Stimulated activated CD8-positive, alpha-beta memory T cell treated with anti-CD3 and anti-CD28 coated beads, Interleukin-12 subunit alpha, Interleukin-12 subunit beta, amount 100 ng/mL, for 24 hours (primary cell): ENCODE data around the gene SMIM17.
"Not testable (repeated sequence)": the region's sequence is repeated elsewhere in the genome, so short reads cannot be mapped to it uniquely, and the experiment has no call there.

ENCODE experiments used
- DNase-seq: peaks from one replicate; pipeline ENCODE4 v3.0.0-alpha.2; 2020; ENCODE audit errors: extremely low read depth

The SMIM17 gene

DNA sequence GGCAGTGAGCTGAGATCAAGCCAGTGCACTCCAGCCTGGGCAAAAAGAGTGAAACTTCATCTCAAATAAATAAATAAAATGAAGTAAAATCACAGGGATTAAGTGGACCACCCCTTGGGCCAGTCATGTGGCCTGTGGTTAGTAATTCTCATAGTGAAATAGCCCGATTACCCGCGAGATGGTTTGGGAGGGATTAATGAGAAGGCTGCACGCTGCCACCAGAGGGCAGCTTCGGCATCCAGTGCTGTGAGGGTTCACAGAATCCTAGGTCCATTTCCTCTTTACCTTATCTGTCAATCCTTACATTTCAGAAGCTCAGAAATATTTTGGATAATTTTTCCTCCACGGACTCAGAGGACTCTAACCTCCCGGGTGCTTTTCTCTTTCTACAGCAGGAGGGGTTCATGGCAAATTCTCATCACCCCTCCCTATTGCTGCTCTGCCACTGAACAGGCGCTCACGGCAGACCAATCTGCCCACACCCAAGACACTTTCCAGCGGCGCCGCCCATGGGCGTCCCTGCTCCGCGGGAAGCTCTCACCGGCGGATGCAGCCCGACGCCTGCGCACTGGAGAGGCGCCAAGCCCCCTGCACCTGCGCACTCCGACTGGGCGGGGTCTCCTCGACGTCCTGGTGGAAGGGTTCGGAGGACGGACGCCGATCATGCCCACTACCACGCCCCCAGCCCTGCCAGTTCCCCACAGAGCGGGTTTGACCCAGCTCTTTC is 17.6 kb downstream of the SMIM17 start:
- no peak for DNase-seq

DNA sequence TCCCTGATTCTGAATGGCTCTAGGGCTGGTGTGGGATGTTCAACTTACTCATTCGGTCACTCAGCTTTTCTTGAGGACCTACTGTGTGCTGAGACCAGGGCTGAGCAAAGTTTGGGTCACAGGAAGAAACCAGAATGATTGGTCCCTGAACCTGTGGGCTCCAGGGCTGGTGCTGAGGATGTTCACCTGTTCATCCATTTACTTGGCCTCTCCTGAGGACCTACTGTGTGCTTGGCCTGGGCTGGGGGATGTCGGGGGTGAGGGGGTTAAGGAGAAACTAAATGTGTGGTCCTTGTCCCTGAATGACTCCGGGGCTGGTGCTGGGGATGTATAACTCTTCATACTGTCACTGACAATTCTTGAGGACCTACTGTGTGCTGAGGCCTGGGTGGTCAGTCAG is 18.3 kb downstream of the SMIM17 start:
- no peak for DNase-seq

DNA sequence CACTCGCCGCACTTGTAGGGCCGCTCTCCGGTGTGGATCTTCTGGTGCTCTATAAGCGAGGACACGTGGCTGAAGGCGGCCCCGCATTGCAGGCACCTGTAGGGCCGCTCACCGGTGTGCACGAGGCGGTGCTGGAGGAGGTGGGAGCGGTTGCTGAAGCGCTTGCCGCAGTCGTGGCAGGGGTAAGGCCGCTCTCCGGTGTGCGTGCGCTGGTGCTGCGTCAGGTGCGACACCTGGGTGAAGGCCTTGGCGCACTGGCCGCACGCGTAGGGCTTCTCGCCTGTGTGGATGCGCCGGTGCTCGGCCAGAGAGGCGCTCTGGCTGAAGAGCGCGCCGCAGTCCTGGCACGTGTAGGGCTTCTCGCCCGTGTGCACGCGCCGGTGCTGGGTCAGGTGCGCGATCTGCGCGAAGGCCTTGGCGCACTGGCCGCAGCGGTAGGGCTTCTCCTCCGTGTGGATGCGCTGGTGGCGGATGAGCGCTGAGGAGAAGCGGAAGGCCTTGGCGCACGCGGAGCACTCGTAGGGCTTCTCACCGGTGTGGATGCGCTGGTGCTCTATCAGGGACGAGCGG is 21.1 kb downstream of the SMIM17 start:
- no peak for DNase-seq

DNA sequence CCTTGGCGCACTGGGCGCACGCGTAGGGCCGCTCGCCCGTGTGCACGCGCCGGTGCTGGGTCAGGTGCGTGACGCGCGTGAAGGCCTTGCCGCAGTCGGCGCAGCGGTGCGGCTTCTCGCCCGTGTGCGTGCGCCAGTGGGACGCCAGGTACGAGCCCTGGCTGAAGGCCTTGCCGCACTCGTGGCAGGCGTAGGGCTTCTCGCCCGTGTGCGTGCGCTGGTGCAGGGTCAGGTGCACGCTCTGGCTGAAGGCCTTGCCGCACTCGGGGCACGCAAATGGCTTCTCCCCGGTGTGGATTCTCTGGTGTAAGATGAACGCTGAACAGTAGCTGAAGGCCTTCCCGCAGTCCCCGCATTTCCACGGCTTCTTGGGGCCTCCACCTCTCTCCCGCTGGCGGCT is 21.6 kb downstream of the SMIM17 start:
- DNase-seq = no peak

DNA sequence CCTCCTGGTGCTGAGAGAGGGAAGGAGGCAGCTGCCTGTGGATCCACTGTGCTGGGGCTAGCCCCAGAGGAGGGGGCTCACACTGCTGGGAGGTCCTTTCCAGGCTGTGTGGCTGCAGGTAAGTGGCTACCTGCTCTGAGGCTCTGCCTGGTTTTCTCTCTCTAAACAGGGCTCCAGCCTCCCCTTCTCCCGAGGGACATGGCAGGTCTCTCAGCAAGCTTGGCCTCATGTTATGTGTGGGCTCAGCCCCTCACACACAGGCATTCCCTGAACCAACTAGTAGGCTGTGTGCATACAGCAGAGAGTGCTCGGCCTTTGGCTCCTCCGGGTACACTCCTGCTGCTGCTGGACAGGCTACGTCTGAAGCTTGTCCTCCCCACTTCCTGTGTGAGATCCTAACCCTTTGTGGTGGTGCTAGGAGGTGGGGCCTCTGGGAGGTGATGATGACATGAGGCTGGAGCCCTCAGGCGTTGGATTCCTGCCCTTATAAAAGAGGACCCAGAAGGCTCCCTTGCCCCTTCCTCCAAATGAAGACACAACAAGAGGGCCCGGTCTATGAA is 24.4 kb downstream of the SMIM17 start:
- no peak for DNase-seq

DNA sequence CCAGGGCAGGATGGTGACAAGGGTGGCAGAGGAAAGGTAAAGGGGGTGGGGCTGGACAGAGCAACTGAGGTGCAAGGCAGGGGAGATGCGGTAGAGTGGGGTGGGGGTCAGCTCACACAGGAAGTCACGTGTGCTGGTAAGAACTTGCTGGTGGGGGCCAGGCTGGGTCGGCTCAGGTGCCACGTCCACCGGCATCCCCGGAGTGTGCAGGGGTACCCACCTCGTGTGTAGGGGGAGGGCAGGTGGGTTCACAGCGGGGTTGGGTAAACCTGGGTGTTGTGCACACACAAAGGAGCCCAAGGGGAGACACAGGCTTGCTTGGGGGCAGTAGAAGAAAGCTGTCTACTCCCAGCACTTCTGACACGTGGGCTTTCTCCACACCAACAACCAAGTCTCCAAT is 25.7 kb downstream of the SMIM17 start:
- no peak for DNase-seq

DNA sequence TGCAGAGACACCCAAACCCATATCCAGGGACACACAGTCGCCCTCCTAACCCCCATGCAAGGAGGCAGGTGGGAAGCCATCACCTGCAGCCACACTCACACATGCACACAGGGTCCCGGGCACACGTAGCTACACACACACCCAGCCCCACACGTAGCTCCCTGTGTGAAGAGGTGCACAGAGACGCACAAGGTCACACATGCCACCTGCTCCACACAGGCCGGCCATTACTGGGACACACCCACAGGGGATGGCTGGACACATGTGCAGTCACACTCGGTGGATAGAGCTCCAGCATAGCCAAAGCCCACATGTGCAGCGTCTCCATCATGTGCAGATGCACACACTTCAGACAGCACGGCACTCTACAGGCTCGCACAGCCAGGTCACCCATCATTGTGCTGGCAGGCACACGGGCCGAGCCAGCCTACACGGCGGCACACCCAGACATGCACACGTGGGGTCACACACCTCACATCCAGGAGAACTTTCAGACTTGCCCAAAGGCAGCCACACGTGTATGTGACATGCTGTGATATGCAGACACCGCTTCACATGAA is 27.5 kb downstream of the SMIM17 start:
- DNase-seq = no peak

DNA sequence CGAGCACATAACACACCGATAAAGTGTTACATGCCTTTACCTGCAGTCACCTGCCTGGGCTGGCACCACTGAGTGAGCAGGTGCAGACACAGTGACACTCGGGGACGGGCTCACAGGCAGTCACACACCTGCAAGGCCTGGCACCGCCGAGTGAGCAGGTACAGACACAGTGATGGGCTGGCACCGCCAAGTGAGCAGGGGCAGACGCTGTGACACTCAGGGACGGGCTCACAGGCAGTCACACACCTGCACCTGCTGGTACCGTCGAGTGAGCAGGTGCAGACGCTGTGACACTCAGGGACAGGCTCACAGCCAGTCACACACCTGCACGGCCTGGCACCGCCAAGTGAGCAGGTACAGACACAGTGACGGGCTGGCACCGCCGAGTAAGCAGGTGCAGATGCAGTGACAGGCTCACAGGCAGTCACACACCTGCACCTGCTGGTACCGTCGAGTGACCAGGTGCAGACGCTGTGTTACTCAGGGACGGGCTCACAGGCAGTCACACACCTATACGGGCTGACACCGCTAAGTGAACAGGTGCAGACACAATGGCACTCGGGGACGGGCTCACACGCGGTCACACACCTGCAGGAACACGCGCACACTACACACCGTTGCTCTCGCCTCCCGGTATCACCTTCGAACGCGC is 28.1 kb downstream of the SMIM17 start:
- no peak for DNase-seq

DNA sequence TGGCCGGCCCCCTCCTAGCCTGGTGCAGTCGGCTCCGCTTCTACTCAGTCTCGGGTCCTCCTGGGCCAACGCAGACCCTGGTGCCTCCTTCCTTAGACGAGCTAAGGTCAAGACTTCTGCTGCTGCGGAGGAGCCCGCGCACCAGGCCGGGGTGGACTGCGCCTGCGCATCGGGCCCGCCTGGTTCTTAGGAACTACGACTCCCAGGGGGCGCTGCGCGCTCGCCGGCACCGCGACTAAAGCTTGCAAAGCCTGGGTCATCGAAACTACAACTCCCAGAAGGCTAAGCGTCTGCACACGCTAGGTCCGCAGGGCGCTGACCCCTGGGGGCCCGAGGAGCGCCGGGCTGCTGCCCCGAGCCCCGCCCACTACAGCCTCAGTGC is 28.6 kb downstream of the SMIM17 start, which contains the start of gene ZNF835:
ZNF835 (minus strand) TSS at position 145 of the 382 bp plus-strand sequence. CDS start 6,559 bp downstream, outside the sequence.
- peak; percentile 67 for DNase-seq

DNA sequence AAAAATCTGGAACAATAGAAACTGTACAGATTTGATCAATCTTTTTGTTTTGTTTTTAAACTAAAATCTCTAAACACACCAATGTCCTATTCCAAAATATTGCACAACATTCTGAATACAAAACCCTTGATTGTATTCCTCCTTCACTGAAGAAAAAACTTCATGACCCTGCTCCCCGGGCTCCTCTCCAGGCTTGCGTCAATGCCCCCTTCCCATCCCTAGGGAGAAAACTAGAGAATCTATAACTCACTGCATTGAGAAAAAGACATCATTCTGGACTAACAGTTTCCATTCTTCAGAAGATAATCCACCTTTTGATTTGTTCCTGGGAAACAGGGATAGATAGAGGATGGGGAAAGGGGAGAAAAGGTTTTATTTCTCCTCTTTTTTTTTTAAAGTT is 29.7 kb downstream of the SMIM17 start:
- DNase-seq = not testable (repeated sequence)

DNA sequence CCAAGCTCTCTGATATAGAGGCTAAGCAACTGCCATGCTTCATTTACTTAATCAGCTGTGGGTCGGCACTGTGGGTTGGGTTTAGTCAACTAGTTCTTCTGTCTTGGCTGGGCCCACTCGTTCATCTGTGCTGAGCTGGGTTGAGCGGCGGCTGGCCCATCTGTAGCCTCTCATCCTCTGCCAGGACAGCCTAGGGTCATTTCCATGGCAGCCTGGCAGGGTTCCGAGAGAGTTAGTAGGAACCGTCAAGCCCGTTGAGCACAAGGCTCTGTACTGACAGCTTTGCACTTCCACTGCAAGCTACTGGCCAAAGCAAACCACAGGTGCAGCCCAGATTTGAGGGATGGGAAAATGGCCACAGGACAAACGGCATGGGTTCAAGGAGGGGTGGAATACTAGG is 35.2 kb downstream of the SMIM17 start:
- DNase-seq = no peak

DNA sequence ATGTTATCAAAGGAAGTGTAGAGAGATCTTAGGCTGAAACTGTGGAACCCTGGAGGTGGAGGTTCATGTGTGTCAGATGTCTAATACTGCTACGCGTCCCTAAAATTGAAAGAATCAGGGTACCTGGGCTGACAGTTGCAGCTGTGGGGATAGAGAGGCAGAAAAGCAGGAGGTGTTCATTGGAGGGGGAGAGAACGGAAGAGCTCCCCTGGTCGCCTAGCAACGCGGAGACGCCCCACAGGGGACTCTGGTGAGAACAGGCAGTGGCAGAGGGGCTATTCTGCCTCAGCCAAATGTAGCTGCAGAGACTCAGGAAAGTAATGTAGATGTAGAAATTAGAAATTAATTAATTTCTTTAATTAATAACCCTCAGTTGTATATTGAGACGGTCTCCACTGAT is 38.7 kb downstream of the SMIM17 start:
- DNase-seq = no peak

DNA sequence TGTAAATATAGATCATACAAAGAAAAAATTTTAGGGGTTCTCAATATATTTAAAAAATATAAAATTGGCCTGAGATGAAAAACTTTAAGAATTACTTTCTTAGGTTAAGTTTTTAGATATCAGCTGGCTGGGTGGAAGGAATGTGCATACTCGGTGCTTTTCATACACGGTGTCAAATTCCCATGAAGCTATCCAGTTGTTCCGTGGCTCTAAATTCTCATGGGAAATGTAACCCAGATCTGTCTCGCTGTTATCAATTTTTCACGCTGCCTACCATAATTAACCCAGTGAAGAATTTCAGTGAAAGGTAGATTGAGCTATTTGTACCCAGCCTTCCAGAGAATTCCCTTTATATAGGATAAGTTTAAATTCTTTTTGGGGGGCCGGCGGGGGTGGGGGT is 40.2 kb downstream of the SMIM17 start:
- DNase-seq = no peak

DNA sequence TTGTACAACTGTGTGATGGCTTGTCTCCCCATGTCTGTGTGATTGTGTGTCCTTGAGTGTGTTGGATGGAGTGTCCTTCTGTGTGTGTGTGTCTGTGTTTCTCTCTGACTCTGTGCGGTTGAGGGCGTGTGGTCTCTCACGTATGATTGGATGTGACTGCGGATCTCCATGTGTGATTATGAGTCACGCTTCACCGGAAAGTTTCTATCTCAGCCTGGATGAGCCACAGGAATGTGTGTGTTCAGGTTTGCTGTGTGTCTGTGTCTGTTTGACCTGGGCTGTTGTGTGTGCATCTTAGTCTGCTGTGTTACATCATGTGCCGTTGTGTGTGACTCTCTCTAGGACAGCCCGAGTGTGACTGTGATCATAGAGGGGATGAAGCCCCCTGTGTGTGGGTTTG is 44.1 kb downstream of the SMIM17 start:
- DNase-seq = no peak

DNA sequence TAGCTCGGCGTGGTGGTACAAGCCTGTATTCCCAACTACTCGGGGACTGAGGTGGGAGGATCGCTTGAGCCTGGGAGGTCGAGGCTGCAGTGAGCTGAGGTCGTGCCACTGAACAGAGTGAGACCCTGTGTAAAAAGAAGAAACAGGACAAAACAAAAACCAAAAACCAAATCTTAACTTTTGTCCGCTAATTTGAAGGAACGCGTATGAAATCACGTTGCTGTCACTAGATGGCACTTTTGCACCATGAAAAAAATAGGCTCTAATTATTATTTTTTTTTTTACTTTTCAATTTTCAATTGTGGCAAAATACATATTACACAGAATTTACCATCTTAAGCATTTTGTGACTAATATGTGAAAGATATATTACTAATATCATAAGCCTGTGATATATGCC is 46.2 kb downstream of the SMIM17 start:
- DNase-seq = no peak

DNA sequence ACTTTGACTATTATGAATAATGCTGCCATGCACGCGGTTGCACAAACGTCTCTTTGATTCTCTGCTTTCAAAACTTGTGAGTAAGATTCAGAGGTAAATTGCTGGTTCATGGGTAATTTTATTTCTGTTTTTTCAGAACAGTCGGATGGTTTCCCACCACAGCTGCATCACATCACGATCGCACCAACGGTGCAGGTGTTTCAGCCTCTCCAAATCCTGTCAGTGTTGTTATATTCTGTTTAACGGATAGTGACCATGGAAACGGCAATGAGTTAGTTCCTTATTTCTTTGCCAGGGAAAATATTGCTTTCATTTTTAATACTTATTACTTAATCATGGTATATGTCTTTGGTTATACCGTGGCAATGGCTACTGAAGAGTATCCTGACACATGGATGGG is 47.7 kb downstream of the SMIM17 start:
- no peak for DNase-seq

DNA sequence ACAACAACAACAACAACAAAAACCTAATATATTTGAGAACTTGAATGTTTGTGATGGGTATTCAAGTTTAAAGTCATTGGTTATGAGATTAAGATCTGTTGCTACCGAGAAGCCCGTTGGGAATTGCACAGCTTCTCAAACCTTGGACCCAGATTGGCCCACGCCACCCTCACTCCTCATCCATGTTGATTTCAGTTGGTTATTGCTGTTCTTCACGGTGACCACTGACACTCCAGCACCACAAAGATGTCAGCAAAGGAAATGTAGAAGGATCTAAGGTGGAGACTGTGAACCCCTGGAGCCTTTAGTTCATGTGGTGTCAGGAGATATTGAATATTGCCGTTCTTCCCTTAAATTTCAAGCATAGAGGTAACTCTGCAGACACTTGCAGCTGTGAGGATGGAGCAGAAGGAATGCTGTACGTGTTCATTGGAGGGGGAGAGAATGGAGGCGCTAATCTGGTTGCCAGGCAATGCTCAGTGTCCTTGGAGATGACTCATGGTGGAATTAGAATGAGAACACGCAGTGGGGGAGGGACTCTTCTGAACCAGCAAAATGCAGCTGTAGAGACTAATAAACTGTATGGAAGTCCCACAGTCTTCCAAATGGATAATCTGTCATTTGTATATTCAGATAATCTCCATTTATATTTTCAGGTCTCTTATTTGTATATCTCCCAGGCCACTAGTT is 49.4 kb downstream of the SMIM17 start:
- no peak for DNase-seq

DNA sequence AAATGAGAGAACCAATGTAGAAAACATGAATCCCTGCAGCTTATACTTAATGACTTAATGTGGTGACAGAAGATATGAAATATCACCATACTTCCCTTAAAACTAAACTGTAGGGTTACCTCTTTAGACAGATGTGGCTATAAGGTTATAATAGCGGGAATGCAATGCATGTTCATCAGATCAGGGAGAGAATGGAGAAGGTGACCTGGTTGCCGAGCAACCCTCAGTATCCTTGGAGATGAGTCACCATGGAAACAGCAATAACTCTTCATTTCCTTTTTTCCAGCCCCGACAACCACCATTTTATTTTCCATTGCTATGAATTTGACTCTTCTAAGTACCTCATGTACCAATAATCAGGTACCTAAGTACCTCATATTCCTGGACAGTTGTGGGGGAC is 56.6 kb downstream of the SMIM17 start:
- DNase-seq = no peak

DNA sequence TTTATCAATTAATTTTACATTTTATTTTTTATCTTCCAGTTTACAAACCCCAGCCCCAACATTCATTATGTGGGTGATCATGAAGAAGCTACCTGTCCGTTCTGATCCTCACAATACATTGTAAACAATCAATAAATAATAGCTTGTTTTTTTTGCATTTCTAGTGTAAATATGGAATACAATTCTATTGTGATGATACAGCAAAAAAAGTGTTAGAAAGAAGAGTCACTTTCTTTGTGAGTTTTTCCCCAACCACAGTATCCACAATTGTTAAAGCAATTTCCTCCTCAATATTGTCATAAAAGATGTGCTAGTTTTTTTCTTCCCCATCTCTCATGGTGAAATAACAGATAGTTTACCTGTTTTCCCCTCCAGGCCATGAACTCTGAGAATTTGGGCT is 58.9 kb downstream of the SMIM17 start:
- DNase-seq = no peak

DNA sequence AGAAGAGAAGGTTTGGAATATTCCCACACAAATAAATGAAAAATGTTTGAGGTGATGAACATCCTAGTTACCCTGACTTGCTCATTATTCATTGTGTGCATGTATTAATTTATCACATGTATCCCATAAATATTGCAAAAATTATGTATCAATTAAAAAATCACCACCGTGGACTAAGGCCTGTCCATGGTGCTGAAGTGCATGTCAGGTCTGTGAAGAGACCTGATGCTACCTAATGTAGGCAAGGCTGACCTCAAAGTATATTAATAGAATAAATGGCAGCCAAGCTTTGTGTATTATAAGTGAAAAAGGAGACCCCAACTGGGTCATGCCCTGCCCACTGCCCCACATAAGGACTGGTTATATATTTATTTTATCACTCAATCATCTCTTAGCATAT is 63.0 kb downstream of the SMIM17 start:
- DNase-seq = no peak
